Epidermal melanocyte (primary cell): Measurements from ENCODE around the gene SESN3.
"Not testable (repeated sequence)": the region's sequence is repeated elsewhere in the genome, so short reads cannot be mapped to it uniquely, and the experiment has no call there.

Experiments used
- DNase-seq: peaks from one replicate; pipeline ENCODE4 v3.0.0; 2011; ENCODE audit warnings: low spot score; ENCODE audit not compliant: insufficient read length

Gene SESN3, protein sequence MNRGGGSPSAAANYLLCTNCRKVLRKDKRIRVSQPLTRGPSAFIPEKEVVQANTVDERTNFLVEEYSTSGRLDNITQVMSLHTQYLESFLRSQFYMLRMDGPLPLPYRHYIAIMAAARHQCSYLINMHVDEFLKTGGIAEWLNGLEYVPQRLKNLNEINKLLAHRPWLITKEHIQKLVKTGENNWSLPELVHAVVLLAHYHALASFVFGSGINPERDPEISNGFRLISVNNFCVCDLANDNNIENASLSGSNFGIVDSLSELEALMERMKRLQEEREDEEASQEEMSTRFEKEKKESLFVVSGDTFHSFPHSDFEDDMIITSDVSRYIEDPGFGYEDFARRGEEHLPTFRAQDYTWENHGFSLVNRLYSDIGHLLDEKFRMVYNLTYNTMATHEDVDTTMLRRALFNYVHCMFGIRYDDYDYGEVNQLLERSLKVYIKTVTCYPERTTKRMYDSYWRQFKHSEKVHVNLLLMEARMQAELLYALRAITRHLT

DNA sequence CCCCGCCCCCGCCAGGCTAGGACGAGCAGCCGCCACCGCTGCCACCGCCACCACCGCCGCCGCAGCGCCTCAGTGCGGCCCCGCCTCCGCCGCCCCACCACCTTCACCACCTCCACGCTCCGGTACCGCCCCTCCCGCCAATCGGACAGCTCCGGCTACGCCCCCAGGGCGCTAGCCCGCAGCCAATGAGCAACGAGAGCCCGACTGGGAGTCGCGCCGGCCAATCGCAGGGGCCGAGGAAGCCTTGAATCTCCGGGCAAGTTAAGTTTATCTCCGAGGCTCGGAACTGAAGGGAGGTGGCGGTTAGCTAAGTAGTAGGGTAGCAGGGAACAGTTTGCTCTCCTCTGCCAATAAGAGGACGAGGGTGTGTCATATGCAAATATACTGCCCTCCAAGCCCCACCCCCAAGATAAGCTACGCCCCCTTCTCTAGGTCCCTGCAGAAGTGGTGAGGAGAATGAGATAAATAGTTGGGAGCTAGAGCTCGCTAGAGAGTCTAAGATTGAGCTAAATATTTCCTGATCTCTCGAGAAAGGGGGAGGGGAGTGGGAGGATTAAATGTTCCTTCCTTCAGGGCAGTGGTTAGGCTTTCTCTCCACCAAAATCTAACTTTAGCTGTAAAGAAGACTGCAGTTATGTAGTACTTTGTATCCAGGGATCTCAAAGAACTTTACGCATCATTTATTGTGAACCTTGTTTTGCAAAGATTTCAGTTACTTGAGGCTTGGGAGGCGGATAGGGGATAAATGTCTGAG is at the start of gene SESN3:
SESN3 (minus strand) TSS at position 76 of the 754 bp plus-strand sequence. CDS start 342 bp downstream, outside the sequence.
- DNase-seq, result peak; percentile 76

GRCh38 chr11:95279921-95280868 is 49.2 kb upstream of the SESN3 start:
- DNase-seq, result no peak

DNA sequence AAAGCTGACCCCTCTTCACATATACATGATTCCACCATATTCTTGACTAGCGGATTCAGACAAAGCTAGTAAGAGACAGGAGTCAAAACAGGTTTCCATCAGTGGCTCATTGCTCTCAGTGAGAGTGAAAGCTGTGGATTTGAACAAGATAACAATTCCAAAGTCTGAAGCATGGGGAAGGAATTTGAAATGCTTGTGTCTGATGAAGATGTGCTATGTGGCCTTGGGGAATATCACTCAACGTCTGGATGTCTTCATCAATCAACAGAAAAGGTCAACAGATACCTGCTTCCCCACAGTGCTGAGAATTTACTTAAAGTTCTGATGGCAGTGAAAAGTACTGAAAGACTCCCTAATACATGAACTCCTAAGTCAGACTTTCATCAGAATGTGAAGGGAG is 46.9 kb upstream of the SESN3 start:
- DNase-seq, result no peak

- DNase-seq, result no peak
Measured at GRCh38 chr11:95276139-95276538, 45.1 kb upstream of the SESN3 start.

GRCh38 chr11:95273618-95274017 is 42.6 kb upstream of the SESN3 start:
- DNase-seq, result not testable (repeated sequence)

GRCh38 chr11:95269036-95269819 is 38.2 kb upstream of the SESN3 start:
- no peak for DNase-seq

- DNase-seq, result no peak
Measured at GRCh38 chr11:95268391-95268790, 37.4 kb upstream of the SESN3 start.

DNA sequence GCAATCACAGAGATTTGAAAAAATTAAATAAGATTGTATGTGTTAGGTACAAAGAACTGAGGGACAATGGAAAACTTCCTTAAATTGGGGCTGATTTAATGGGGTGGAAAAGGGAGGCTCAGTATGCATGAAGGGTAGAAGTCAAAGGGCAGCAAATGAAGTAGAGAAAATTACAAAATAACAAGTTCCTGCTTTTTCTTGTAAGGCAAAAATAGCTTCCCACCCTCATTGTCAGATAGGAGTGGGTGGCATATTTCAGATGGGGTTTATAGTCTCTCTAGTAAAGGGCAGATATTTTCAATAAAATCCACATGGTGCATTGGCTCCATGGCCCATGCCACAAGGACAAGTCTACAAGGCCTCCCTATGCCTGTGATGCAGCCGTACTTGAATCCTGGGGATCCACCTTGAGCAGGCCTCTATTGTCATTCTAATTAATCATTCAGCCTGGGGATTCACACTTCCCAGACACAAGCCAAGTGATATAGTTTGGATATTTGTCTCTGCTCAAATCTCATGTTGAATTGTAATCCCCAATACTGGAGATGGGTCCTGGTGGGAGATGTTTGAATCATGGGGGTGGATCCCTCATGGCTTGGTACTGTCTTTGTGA is 36.7 kb upstream of the SESN3 start:
- no peak for DNase-seq

DNA sequence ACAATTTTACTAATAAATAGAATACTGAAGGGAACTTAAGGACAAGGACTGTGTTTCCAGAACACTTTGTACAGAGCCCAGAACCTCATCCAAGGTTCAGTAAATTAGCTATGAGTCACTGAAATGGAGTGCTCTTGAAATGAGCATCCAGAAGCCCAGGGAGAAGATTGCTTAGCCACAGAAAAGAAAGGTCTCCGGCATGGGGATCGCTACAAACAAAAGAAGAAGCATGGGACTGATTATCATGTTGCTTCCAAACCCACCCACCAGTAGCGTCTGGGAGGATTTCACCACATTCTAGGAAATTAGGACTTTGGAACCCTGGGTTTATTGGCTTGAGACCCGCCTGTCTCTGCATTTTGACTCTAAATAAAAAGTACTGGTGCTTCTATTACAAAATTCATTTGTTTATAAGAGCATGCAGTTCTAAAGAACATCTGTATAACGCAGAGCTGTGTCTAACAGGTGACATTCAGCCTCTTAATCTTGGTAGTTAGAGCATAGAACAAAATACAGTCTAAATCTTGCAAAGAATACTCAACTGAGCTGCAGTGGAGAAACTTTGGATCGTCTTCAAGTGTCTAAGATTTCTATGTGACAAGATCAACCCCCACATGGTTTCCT is 35.9 kb upstream of the SESN3 start:
- no peak for DNase-seq

- DNase-seq, result no peak
Measured at GRCh38 chr11:95264881-95265280, 33.9 kb upstream of the SESN3 start.

GRCh38 chr11:95262994-95263765 is 32.2 kb upstream of the SESN3 start:
- DNase-seq, result no peak

- DNase-seq, result no peak
Measured at GRCh38 chr11:95257456-95257971, 26.5 kb upstream of the SESN3 start.

DNA sequence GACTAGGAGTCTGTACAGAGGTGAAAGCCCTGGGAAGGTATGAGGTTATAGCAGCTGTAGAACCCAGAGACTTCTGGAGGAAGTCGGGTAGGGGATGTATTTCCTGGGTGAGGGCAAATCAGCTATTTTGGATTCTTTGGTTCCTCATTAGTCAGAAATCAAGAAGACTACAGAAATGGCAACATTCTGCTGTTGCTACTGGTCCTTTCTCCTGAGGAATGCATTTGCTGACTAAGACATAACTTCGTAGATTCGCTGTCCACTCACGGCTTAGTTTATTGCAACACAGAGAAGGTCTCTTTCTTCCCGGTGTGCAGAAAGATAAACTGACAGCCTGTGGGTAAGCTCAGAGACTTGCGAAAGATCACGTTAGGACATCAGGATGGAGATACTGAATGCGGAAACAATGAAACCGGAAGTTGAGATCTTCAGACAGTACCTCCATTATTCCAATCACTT is 25.3 kb upstream of the SESN3 start:
- no peak for DNase-seq

DNA sequence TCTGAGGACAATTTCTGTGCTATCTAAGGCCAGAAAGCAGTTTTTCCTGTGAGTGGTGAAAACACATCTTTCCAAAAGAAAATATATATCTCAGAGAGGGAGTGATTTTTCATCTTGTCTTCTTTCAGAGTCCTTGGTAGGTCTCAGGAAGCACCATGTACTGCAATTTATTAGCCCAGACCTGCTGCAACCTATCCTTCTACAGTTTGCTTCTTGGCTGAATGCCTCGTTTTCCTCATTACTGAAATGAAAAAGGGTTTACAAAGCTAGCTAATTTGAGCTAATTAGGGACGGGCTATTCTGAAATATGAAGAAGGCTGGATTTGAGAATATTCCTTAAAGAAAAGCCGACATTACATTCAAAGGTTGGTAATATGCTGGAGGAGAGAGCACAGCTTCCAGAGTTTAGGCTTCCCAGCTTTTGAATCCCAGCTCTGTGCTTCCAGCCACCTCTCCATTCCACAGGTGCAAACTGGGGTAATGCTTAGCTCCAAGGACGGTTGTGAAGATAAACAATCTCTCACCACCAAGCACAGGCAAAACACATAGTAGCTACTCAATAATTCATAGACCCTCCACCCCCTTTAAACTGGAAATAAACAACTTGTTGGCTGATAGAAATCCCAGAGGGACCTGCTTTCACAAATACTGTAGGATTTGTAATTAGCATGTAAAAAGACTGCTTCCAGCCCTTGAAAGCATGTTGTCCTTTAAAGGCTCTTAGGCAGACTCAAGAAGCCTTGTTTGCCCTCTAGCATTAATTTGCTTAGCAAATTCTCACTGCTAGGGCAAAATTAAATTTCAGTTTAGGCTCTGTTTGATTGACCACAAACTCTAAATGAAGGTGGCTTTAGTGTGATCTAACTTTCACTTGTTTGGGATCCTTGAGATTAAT is 24.5 kb upstream of the SESN3 start:
- DNase-seq, result no peak

DNA sequence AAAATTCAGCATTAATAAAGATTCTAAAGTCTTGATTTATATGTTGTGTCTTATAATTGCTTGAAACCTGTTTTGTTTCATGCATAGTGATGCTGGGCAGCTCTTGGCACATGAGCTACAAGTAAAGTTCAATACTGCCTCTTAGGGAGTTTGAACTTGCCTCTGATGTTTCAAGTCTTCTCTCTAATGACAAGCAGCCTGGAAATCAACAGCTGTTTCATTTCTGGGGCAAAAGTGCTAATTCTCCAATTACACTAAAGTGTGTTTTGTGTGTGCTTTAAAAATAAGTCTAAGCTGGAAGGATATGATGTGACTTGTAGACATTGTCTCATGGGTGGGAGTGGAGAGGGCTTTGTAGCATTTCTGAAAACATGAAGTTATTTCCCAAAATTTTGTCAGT is 23.7 kb upstream of the SESN3 start:
- DNase-seq, result no peak

GRCh38 chr11:95254131-95254704 is 23.2 kb upstream of the SESN3 start:
- peak; percentile 66 for DNase-seq

DNA sequence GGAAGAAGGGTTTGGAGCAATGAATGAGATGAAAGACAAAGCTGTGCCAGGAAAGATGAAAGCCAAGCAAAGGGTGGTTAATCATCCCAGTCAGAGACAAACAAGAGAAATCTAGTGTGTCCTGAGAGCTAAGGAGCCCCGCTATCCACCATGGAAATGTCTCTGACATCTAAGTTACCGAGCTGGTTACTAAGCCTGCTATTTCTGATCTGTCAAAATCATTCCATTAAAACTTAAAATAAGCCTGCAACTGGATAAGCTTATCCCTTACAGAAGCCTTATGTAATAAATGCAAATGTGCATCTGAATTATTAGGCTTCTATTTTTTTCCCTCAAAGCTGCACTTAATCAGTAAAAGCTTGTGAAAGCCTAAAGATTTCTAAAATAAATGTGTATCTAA is 22.1 kb upstream of the SESN3 start:
- no peak for DNase-seq
